Adipocyte (in vitro differentiated cells): ENCODE data around the gene MXD1.
A peak's percentile ranks its signal among the peaks of the same experiment; 100 is the strongest.

ENCODE experiments used
- DNase-seq: peaks from one replicate; pipeline ENCODE4 v3.0.0-alpha.2; 2015; ENCODE audit warnings: low read depth
- H3K27me3 ChIP-seq: replicated peaks from 2 replicates; pipeline ENCODE4 v1.7.0; 2013; ENCODE audit warnings: mild to moderate bottlenecking, low read length, moderate library complexity; ENCODE audit not compliant: control insufficient read depth, insufficient read depth
- H3K36me3 ChIP-seq: 2 replicates; pipeline ENCODE4 v1.7.0; 2013; ENCODE audit warnings: low read length, mild to moderate bottlenecking, moderate library complexity; ENCODE audit not compliant: control insufficient read depth, insufficient read depth, severe bottlenecking
- H3K4me1 ChIP-seq: 2 replicates; pipeline ENCODE4 v1.7.0; 2013; ENCODE audit warnings: mild to moderate bottlenecking, low read length, moderate library complexity; ENCODE audit not compliant: control insufficient read depth, insufficient read depth
- H3K4me3 ChIP-seq: 2 replicates; pipeline ENCODE4 v1.7.0; 2013; ENCODE audit warnings: mild to moderate bottlenecking, low read length, moderate library complexity
- H3K9ac ChIP-seq: 2 replicates; pipeline ENCODE4 v1.7.0; 2013; ENCODE audit warnings: mild to moderate bottlenecking, low read length, moderate library complexity
- H3K9me3 ChIP-seq: 2 replicates; pipeline ENCODE4 v1.7.0; 2013; ENCODE audit warnings: mild to moderate bottlenecking, low read length, moderate library complexity; ENCODE audit not compliant: control insufficient read depth

MXD1 gene

GRCh38 chr2:69934614-69934908, 19.7 kb downstream of the MXD1 start:
- H3K9me3 ChIP-seq: no peaks in the 10 kb centered on the region
- peaks cover 21% of the 10 kb centered on the region for H3K4me1 ChIP-seq
- peaks cover 51% of the 10 kb centered on the region for H3K36me3 ChIP-seq
- peak overlapping the region; percentile 69 for H3K4me3 ChIP-seq
- DNase-seq: no peak
- no peaks in the 10 kb centered on the region for H3K27me3 ChIP-seq
- peak overlapping the region; percentile 73 for H3K9ac ChIP-seq

GRCh38 chr2:69935011-69935410, 20.1 kb downstream of the MXD1 start:
- Histone ChIP-seq H3K36me3 (peaks cover 55% of the 10 kb centered on the region), H3K4me1 (peaks cover 21% of the 10 kb centered on the region), H3K4me3 (no peak overlapping the region), H3K9me3 (no peaks in the 10 kb centered on the region), H3K9ac (peak overlapping the region; percentile 73), H3K27me3 (no peaks in the 10 kb centered on the region)
- no peak for DNase-seq

GRCh38 chr2:69936906-69937305, 22.0 kb downstream of the MXD1 start:
- Histone ChIP-seq H3K4me3 (no peak overlapping the region), H3K9ac (no peak overlapping the region), H3K9me3 (no peaks in the 10 kb centered on the region), H3K27me3 (no peaks in the 10 kb centered on the region), H3K4me1 (peaks cover 25% of the 10 kb centered on the region), H3K36me3 (peaks cover 63% of the 10 kb centered on the region)
- DNase-seq: no peak

- no peak overlapping the region for H3K9ac ChIP-seq
- H3K4me1 ChIP-seq: peaks cover 25% of the 10 kb centered on the region
- H3K9me3 ChIP-seq: no peaks in the 10 kb centered on the region
- H3K4me3 ChIP-seq: no peak overlapping the region
- no peaks in the 10 kb centered on the region for H3K27me3 ChIP-seq
- DNase-seq: no peak
- peaks cover 74% of the 10 kb centered on the region for H3K36me3 ChIP-seq
Measured at GRCh38 chr2:69937968-69938367, 23.1 kb downstream of the MXD1 start.

- Histone ChIP-seq H3K27me3 (no peaks in the 10 kb centered on the region), H3K9ac (no peak overlapping the region), H3K36me3 (peaks cover 82% of the 10 kb centered on the region), H3K4me1 (peaks cover 9% of the 10 kb centered on the region), H3K9me3 (no peaks in the 10 kb centered on the region), H3K4me3 (no peak overlapping the region)
- no peak for DNase-seq
Measured at GRCh38 chr2:69939722-69940121, 24.8 kb downstream of the MXD1 start.

GRCh38 chr2:69940691-69941090, 25.8 kb downstream of the MXD1 start:
- Histone ChIP-seq H3K9ac (no peak overlapping the region), H3K4me1 (peaks cover 4% of the 10 kb centered on the region), H3K27me3 (no peaks in the 10 kb centered on the region), H3K4me3 (no peak overlapping the region), H3K9me3 (no peaks in the 10 kb centered on the region), H3K36me3 (peaks cover 78% of the 10 kb centered on the region)
- no peak for DNase-seq

GRCh38 chr2:69943000-69943842, 28.3 kb downstream of the MXD1 start:
- H3K36me3 ChIP-seq: peaks cover 52% of the 10 kb centered on the region
- H3K9ac ChIP-seq: no peak overlapping the region
- H3K27me3 ChIP-seq: no peaks in the 10 kb centered on the region
- H3K9me3 ChIP-seq: no peaks in the 10 kb centered on the region
- no peak overlapping the region for H3K4me3 ChIP-seq
- no peak for DNase-seq
- H3K4me1 ChIP-seq: peaks cover 11% of the 10 kb centered on the region

- no peak for DNase-seq
- Histone ChIP-seq H3K36me3 (peaks cover 45% of the 10 kb centered on the region), H3K9me3 (no peaks in the 10 kb centered on the region), H3K4me3 (no peak overlapping the region), H3K27me3 (no peaks in the 10 kb centered on the region), H3K9ac (no peak overlapping the region), H3K4me1 (peaks cover 15% of the 10 kb centered on the region)
Measured at GRCh38 chr2:69943843-69944525, 29.1 kb downstream of the MXD1 start.

GRCh38 chr2:69944756-69945155, 29.8 kb downstream of the MXD1 start:
- H3K36me3 ChIP-seq: peaks cover 37% of the 10 kb centered on the region
- no peak overlapping the region for H3K4me3 ChIP-seq
- no peak for DNase-seq
- no peaks in the 10 kb centered on the region for H3K9me3 ChIP-seq
- no peaks in the 10 kb centered on the region for H3K27me3 ChIP-seq
- H3K9ac ChIP-seq: no peak overlapping the region
- H3K4me1 ChIP-seq: peaks cover 15% of the 10 kb centered on the region

GRCh38 chr2:69945441-69945840, 30.5 kb downstream of the MXD1 start:
- peaks cover 10% of the 10 kb centered on the region for H3K4me1 ChIP-seq
- no peak for DNase-seq
- no peaks in the 10 kb centered on the region for H3K9me3 ChIP-seq
- H3K36me3 ChIP-seq: peaks cover 30% of the 10 kb centered on the region
- no peak overlapping the region for H3K4me3 ChIP-seq
- no peak overlapping the region for H3K9ac ChIP-seq
- no peaks in the 10 kb centered on the region for H3K27me3 ChIP-seq

- Histone ChIP-seq H3K9me3 (no peaks in the 10 kb centered on the region), H3K36me3 (peaks cover 26% of the 10 kb centered on the region), H3K4me1 (peaks cover 10% of the 10 kb centered on the region), H3K4me3 (no peak overlapping the region), H3K27me3 (no peaks in the 10 kb centered on the region), H3K9ac (no peak overlapping the region)
- DNase-seq: no peak
Measured at GRCh38 chr2:69945941-69946340, 31.0 kb downstream of the MXD1 start.
